Jurkat, Clone E6-1 (cell line): ENCODE results near the gene FOXB1.

Experiments used
- DNase-seq: peaks from one replicate; pipeline ENCODE4 v3.0.0-alpha.2; 2011; ENCODE audit warnings: low read depth, low spot score
- H3K4me3 ChIP-seq: 2 replicates; pipeline ENCODE4 v1.5.1; 2011; ENCODE audit warnings: mild to moderate bottlenecking, low read length, control low read depth, moderate library complexity

Gene FOXB1

DNA sequence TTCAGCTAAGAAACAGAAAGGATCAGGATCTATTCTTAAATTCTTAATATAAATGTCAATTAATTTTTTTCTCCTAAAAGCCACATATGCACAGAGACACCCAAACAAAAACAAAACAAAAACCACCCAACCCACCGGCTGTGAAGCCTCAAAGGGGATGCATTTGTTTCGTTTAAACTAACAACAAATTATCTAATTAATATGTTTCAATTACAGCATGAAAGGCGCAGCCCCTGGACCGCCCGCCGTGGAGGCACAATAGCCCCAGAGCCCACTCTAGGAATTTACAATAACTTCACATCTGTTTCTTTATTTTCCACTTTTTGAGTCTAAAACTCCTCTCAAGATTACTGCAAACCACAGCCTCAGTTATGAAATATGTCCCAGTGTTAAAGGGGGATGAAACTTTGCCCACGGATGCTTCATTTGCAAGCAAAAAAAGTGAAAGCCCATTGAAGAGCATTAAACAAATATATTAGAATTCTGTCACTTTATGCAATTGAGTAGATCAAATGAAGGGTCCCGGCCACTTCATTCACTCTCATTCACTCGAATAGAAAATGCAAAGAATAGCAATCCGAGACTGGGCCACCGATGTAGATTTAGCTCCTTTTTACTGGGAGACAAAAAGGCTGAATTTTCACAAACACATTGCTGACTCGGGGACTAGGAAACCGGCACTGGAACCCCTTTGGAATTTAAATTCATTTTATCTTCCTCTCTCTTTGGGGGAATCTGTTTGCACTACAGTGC, 6.0 kb downstream of the FOXB1 start:
- DNase-seq, result no peak
- no peak overlapping the region for H3K4me3 ChIP-seq

- no peak overlapping the region for H3K4me3 ChIP-seq
- DNase-seq, result no peak
Observed at GRCh38 chr15:60010858-60011257, 6.7 kb downstream of the FOXB1 start.

GRCh38 chr15:60012695-60013094, 8.6 kb downstream of the FOXB1 start:
- no peak overlapping the region for H3K4me3 ChIP-seq
- DNase-seq, result no peak

- H3K4me3 ChIP-seq, result no peak overlapping the region
- DNase-seq, result no peak
Observed at GRCh38 chr15:60017538-60018520, 13.7 kb downstream of the FOXB1 start.

DNA sequence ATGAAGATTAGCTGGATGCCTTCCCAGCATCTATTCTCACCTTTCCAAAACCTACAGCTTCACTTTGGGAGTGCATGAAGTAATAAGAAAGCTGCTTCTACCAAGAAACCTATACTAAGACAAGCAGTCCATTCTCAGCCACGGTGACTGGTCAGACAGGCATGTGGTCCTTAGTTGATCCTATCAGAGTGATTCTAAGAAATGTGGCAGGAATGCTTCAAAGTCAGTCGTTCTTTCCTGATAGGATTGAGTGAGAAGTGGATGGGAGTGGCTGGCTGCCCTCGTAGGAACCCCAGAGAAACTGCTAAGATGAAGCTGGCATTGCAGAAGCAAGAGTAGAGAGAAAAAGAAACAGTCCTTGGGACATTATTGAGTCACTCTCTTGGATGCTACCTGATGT, 16.6 kb downstream of the FOXB1 start:
- no peak overlapping the region for H3K4me3 ChIP-seq
- DNase-seq, result no peak

DNA sequence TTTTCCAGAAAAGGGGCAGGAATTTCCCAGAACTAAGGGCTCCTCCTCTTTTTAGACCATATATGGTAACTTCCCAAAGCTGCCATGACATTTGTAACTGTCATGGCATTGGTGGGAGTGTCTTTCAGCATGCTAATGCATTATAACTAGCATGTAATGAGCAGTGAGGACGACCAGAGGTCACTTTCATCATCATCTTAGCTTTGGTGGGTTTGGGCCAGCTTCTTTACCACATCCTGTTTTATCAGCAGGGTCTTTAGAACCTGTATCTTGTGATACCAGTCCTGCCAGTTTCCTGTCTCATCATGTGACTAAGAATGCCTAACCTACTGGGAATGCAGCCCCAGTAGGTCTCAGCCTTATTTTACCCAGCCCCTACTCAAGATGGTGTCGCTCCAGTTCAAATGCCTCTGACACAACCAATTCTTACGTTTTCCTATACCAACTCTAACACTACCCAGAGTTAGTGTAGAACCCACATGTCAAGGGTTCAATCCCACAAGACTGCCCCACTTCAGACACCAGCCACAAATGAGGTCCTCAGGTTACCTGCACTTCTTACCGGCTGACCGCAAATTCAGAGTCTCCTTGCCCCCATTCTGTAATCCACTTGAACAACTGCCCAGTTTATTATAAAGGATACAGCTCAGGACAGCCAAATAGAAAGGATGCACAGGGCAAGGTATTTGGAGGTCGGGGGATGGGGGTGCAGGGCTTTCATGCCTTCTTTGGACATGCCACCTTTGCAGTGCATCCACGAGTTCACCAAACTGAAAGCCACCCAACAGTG, 17.7 kb downstream of the FOXB1 start:
- H3K4me3 ChIP-seq, result no peak overlapping the region
- DNase-seq, result peak; percentile 48

DNA sequence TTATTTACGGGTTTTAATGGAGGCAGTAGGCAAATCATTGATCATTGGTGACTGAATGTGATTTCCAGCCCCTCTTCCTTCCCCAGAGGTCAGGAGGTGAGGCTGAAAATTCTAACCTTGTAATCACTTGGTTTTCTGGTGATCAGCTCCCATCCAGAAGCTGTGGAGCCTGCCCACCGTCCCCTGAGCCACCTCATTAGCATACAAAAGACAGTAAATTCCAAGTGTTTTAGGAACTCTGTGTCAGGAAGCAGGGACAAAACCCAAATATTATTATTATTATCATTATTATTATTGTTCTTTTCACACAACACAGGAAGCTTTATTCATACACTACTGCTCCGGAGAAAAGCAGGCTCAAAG, 18.2 kb downstream of the FOXB1 start:
- no peak for DNase-seq
- no peak overlapping the region for H3K4me3 ChIP-seq

GRCh38 chr15:60026555-60026954, 22.4 kb downstream of the FOXB1 start:
- no peak for DNase-seq

GRCh38 chr15:60035344-60035743, 31.2 kb downstream of the FOXB1 start:
- no peak overlapping the region for H3K4me3 ChIP-seq
- DNase-seq, result no peak

More at GRCh38 chr15:60026555-60026954, 22.4 kb downstream of the FOXB1 start:
- no peak overlapping the region for H3K4me3 ChIP-seq

DNA sequence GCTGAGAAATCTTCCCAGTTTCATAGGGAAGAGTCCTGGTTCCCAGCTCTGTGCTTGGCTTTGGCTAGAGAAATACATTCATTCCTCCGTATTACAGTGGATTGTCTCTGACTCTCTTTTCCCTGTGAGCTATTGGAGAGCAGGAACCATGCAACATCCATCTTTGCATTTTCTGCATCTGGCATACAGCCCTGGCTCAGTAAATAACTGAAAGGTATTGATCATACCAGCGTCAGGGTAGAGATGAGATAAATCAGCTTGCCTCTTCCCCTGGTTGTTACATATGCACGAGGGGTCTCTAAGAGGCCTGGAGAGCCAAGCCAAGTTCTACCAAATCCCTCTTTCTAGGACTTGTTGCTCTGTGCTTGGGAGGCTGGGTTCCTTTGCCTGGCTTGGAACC, 35.2 kb downstream of the FOXB1 start:
- no peak overlapping the region for H3K4me3 ChIP-seq
- no peak for DNase-seq

DNA sequence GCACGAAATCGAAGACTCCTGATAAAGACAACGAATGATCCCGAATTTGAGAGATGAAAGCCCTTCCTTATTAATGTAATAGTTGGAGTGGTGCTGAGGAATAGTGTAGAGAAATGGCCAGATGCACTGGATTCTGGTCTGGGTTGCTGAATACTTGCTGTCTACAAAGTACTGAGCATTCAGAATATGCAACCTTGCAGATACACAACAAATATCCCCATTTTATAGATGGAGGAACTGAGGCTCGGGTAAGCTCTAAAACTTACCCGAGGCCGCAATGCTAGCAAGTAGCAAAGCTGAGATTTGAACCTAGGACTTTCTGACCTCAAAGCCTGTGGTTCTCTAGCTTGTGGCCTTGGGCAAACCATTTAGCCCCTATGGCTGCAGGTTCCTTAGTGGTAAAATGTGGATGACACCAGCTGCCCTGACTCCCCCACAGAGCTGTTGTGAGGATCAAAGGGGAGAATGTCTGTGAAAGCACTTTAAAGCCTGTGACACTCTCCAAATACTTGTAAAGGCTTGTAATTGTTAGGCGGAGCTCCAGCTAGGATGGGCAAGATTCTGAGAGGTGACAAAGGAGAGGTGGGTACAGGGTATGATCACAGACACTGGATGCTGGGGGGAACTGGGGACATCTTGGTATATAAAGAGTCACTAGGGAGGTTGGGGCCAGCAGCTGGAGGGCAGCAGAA, 39.8 kb downstream of the FOXB1 start:
- peak; percentile 27 for DNase-seq
- no peak overlapping the region for H3K4me3 ChIP-seq

DNA sequence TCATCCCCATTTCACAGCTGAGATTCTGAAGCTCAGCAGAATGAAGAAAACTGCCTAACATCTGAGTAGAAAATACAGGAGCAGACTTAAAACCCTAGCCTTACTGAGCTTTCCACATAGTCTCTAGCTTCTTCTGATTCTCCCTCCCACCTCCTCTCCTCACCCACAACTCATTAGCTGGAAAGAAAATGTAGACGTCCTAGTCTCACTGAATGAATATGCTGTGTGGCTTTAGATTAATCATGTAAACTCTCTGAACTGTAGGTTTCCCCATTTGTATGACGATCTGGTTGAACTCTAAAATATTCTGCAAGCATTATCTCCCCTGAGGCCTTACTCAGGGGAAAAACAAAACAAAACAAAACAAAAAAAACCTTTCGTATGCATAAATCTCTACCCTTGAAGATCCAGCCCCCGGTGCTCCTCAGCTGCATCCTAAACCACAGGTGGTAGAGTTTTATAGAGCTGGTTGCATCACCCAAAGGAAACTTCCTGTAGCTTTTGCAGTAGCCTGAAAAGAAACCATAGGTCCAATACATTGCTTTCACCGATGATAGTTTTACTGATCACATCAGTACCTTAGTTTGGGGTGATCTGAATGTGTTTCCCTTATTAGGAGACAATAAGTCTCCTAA, 40.6 kb downstream of the FOXB1 start:
- peak; percentile 87 for DNase-seq
- H3K4me3 ChIP-seq, result peak overlapping the region; percentile 4; the same call in 1 of the 2 replicates

DNA sequence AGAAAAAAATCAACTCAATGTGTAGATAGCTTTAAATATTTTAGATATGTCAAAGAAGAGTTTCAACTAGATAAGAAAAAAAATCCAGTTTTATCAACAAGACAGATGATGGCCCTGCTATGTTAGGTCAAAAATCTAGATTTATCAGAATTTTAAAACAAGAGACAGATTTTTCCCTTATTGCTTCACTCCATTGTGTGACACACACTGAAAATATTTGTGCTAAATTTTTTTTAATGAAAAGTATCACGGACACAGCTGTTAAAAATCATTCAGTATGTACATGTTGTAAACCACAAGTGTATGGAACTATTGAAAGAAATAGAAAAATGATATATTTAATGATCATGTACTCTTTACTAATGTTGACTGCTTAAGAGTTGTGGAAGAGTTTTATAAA, 43.6 kb downstream of the FOXB1 start:
- no peak for DNase-seq
- H3K4me3 ChIP-seq, result no peak overlapping the region

DNA sequence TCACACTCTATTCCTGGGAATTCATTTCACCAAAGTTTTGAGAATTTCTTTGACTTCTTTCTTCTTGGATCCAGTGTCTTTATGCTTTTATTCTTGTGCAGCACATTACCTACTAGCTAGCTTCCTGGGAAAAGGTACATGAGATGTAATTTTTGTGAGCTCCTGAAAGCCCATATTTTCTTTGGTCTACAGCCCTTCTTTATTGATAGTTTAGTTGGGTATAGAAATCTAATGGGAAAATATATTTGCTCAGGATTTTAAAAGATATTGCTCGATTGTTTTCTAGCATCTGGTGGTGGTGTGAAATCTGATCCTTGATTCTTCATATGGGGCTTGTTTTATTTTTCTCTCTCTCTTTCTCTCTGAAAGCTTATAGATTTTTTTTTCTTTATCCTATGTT, 45.8 kb downstream of the FOXB1 start:
- no peak overlapping the region for H3K4me3 ChIP-seq
- no peak for DNase-seq

GRCh38 chr15:60052796-60053195, 48.7 kb downstream of the FOXB1 start:
- H3K4me3 ChIP-seq, result no peak overlapping the region
- DNase-seq, result no peak

GRCh38 chr15:60054472-60054871, 50.4 kb downstream of the FOXB1 start:
- DNase-seq, result no peak
- H3K4me3 ChIP-seq, result no peak overlapping the region
